Esophagus muscularis mucosa (tissue), 4 donors: ENCODE data around the gene TMUB1. TPM values are rescaled to one million over a fixed set of nuclear protein-coding genes. Genes with fewer than 3 reads are reported as not detected.

Experiments
- DNase-seq: peaks from one replicate; pipeline ENCODE4 v3.0.0-alpha.2; 2017; ENCODE audit errors: extremely low spot score
- H3K27ac ChIP-seq, 4 donors: fragments of 200-600 bp; sonication (generic); replicated peaks in 1 of 4; 1 replicate in 3 of 4; 2 replicates in 1 of 4; pipeline ENCODE4 v1.5.1; 2016 to 2019; ENCODE audit warnings: mild to moderate bottlenecking in 1 of 4
- H3K27me3 ChIP-seq, 4 donors: fragments of 200-600 bp; sonication (generic); one replicate each; pipeline versions ENCODE4 v1.5.1 to v1.6.0; 2016 to 2019
- H3K36me3 ChIP-seq, 4 donors: fragments of 200-600 bp; sonication (generic); one replicate each; pipeline ENCODE4 v1.5.1; 2016 to 2019
- H3K4me1 ChIP-seq, 4 donors: fragments of 200-600 bp; sonication (generic); one replicate each; pipeline ENCODE4 v1.5.1; 2016 to 2019
- H3K4me3 ChIP-seq, 4 donors: fragments of 200-600 bp; sonication (generic); 1 replicate in 2 of 4; 2 replicates in 2 of 4; pipeline ENCODE4 v1.5.1; 2016 to 2019; ENCODE audit warnings: mild to moderate bottlenecking in 4 of 4, moderate library complexity in 1 of 4
- H3K9me3 ChIP-seq, 4 donors: fragments of 200-600 bp; sonication (generic); 1 replicate in 3 of 4; 2 replicates in 1 of 4; pipeline ENCODE4 v1.5.1; 2016 to 2019
- EP300 ChIP-seq: sonication (generic); formaldehyde crosslinking; IDR thresholded peaks from one replicate; pipeline ENCODE4 v1.6.1; 2017; ENCODE audit warnings: antibody characterized with exemption
- POLR2A ChIP-seq: fragments of 450-650 bp; IDR thresholded peaks from one replicate; pipeline ENCODE4 v1.6.1; 2017; ENCODE audit warnings: antibody characterized with exemption, moderate library complexity, mild to moderate bottlenecking, low read depth
- POLR2AphosphoS5 ChIP-seq, 2 donors: sonication (generic); formaldehyde crosslinking; IDR thresholded peaks; one replicate each; pipeline ENCODE4 v1.6.1; 2017; ENCODE audit warnings: antibody characterized with exemption in 2 of 2
- WGBS: methylation state at CpG from one replicate; pipeline ENCODE4 v1.1.5; 2018; 5-methylcytosine and 5-hydroxymethylcytosine counted together
- intact Hi-C: fragments of 100-400 bp; cut with DNase I; formaldehyde crosslinking; loops from one replicate; pipeline ENCODE4 v1.15.1; 2023
- total RNA-seq, 4 donors: library from RNA; depleted of rRNA; stranded (reverse); fragments of >200 nt; gene quantifications; one replicate each; pipeline versions ENCODE4 v1.1.0 to v1.2.1, GENCODE V29; 2016
- TF ChIP-seq, protein P1 (sequence below), 3 experiments: fragments of 200-600 bp in 2 of 3; fragments of 450-650 bp in 1 of 3; sonication (generic) in 2 of 3; IDR thresholded peaks; one replicate each; pipeline ENCODE4 v1.5.1; 2017 to 2019; ENCODE audit warnings: antibody characterized with exemption in 3 of 3, mild to moderate bottlenecking in 2 of 3, moderate library complexity in 1 of 3

The TMUB1 gene
- total RNA-seq, 4 donors from 2014 or later: 39.0 to 66.6 (median 51.4) TPM

DNA sequence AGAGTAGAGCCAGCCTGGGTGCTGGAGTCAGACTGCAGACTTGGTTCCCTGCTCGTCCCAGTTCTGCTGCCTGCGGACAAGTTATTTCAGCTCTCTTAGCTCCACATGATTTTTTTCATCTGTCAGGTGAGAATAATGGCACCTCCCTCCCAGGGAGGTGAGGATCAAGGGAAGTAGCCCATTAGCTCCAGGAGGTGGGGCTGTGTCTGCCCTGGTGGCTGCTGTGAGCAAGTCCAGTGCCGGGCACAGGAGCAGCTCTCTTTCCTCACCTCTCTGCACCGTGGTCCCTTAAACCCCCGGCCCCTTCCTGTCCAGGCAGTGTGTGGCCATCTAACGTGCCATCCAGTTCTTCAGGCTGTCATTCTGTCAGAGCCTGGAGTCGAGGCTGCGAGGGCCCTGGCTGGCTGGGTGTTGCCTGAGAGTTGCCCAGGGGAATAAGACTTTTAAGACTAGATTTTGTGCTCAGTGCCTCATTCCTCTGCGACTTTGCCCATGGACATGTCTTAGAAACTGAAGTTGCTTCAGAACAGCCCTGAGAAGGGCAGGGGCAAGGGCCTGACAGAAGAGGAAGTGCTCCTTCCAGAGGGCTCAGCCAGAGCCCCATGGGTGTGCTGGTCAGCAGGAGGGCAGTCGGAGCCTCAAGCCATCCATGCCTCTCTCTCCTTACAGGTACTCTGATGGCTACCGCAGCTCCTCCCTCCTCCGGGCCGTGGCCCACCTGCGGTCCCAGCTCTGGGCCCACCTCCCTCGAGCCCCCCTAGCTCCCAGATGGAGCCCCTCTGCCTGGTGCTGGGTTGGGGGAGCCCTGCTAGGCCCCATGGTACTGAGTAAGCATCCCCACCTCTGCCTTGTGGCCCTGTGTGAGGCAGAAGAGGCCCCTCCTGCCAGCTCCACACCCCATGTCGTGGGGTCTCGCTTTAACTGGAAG is 50.1 kb downstream of the TMUB1 start:
- Histone ChIP-seq H3K4me1 (peaks cover 12 to 21% (median 14%) of the 10 kb centered on the region in 4 donors), H3K9me3 (no peaks in the 10 kb centered on the region), H3K27me3 (no peaks in the 10 kb centered on the region), H3K4me3 (no peak overlapping the region), H3K27ac (no peak overlapping the region), H3K36me3 (peaks cover 24 to 69% (median 40%) of the 10 kb centered on the region in 4 donors)
- 83% methylated on average over 12 of the region's 17 CpGs for WGBS
- intact Hi-C loops: no loop called here
- no peak for DNase-seq
- no peak for TF ChIP-seq POLR2A
- TF ChIP-seq EP300: no peak
- TF ChIP-seq, protein P1, sequence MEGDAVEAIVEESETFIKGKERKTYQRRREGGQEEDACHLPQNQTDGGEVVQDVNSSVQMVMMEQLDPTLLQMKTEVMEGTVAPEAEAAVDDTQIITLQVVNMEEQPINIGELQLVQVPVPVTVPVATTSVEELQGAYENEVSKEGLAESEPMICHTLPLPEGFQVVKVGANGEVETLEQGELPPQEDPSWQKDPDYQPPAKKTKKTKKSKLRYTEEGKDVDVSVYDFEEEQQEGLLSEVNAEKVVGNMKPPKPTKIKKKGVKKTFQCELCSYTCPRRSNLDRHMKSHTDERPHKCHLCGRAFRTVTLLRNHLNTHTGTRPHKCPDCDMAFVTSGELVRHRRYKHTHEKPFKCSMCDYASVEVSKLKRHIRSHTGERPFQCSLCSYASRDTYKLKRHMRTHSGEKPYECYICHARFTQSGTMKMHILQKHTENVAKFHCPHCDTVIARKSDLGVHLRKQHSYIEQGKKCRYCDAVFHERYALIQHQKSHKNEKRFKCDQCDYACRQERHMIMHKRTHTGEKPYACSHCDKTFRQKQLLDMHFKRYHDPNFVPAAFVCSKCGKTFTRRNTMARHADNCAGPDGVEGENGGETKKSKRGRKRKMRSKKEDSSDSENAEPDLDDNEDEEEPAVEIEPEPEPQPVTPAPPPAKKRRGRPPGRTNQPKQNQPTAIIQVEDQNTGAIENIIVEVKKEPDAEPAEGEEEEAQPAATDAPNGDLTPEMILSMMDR (IDR thresholded peaks at IDR 0.05): no peak
- no peak for TF ChIP-seq POLR2AphosphoS5 (IDR thresholded peaks at IDR 0.05)

Other genes with a start within 250 kb of the TMUB1 start
- gene AOC1, start 231.0 kb downstream of the TMUB1 start, total RNA-seq: under 1 TPM in 3 of 4 donors, not detected in 1; 0.23 to 0.45 (median 0.33) TPM
- 10 to 100 TPM; 29.8 to 71.7 (median 42.5) TPM for gene KCNH2, start 105.2 kb downstream of the TMUB1 start, total RNA-seq
- 10 to 100 TPM in 3 of 4 donors, 1 to 10 TPM in 1; 3.7 to 20.2 (median 16.2) TPM for gene NOS3, start 92.5 kb downstream of the TMUB1 start, total RNA-seq
- under 1 TPM in 1 of 4 donors, not detected in 3; 0.42 TPM for gene ATG9B, start 59.0 kb downstream of the TMUB1 start, total RNA-seq
- gene ABCB8, start 55.0 kb downstream of the TMUB1 start, total RNA-seq: 10 to 100 TPM; 13.1 to 25.3 (median 19.9) TPM
- gene ASIC3, start 35.0 kb downstream of the TMUB1 start, total RNA-seq: 1 to 10 TPM; 1.3 to 2.9 (median 2.1) TPM
- gene CDK5, start 25.6 kb downstream of the TMUB1 start, total RNA-seq: 10 to 100 TPM in 2 of 4 donors, 1 to 10 TPM in 2; 5.3 to 10.4 (median 9.7) TPM
- 100 to 1,000 TPM in 3 of 4 donors, 10 to 100 TPM in 1; 96.8 to 165 (median 122) TPM for gene SLC4A2, start 23.9 kb downstream of the TMUB1 start, total RNA-seq
- 10 to 100 TPM; 45.7 to 74.9 (median 60.4) TPM for gene FASTK, start 2.7 kb downstream of the TMUB1 start, total RNA-seq
- gene AGAP3, start 3.0 kb upstream of the TMUB1 start, total RNA-seq: 10 to 100 TPM; 33.8 to 71.2 (median 60.0) TPM
- not detected for gene GBX1, start 84.2 kb upstream of the TMUB1 start, total RNA-seq
- not detected for gene ASB10, start 103.8 kb upstream of the TMUB1 start, total RNA-seq
- not detected for gene H2BK1, start 127.0 kb upstream of the TMUB1 start, total RNA-seq
- 10 to 100 TPM; 33.8 to 53.2 (median 39.0) TPM for gene ABCF2, start 143.7 kb upstream of the TMUB1 start, total RNA-seq
- gene CHPF2, start 149.0 kb upstream of the TMUB1 start, total RNA-seq: 10 to 100 TPM; 23.7 to 39.4 (median 26.8) TPM
- gene SMARCD3, start 165.2 kb upstream of the TMUB1 start, total RNA-seq: 10 to 100 TPM; 25.3 to 43.4 (median 40.6) TPM